ENCODE results near the gene KRT74. TPM values are rescaled to one million over a fixed set of nuclear protein-coding genes. Genes with fewer than 3 reads are reported as not detected.

The KRT74 gene
- under 1 TPM in 1 of 4 donors, not detected in 3; 0.27 TPM for polyA plus RNA-seq
- long read RNA-seq, donor 1: 0 reads
- long read RNA-seq, donor 2: 0 reads
- long read RNA-seq, donor 3: 0 reads
- long read RNA-seq, donor 4: 0 reads
- long read RNA-seq, donor 5: 0 reads
- long read RNA-seq, donor 6: 0 reads
- long read RNA-seq, donor 7: 0 reads
- long read RNA-seq, donor 8: 0 reads
- long read RNA-seq, donor 9: 0 reads
- long read RNA-seq, donor 10: 0 reads

DNA sequence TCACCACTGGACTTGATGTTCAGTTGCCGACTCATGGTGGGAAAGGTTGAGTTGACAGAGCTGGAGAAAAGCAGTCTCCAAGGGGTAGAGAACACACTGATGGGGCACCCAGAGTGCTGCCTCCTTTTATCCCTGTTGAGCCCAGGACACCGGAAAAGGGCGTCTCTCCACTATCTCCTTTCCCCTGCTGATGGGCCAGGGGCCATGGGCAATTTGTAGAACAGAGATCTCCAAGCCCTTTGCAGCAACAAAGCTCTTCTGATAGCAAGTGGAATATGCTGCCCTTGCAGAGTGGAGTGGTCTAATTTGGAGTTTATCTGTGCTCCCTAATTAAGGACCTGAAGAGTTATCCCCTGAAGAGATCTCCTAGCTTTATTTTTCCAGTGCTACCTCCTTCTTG, at the start of gene KRT74:
Gene KRT74, minus strand, starts transcription at position 101 of the 400 bp plus-strand sequence. Its CDS starts 66 bp downstream, at position 35.
- FAIRE-seq (no peak), DNase-seq (no peak)

DNA sequence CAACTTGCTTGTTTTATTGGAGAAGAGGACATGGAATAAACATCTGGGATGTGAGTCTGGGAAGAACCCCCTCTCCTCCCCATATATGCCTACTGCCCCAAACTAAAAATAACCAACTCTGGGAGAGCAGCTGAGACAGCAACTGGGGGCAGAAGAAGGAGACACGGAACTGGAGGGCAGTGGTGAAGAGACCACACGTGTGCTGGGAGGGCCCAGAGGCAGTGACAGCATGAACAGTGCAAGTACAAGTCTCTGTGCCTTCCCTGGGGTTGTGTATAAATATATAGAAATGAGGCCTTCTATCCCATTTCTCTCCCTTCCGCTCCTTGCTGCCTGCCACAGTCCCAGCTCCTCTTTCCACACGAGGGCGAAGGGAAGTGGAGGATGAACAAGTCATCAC, 48.7 kb upstream of the KRT74 start:
- Histone ChIP-seq H3K36me3 (ENCODE audit: control insufficient read depth in 3 of 3, insufficient read depth in 2 of 3, low read depth in 1 of 3, low read length in 3 of 3) (no peaks in the 10 kb centered on the region), H3K4me1 (ENCODE audit: control insufficient read depth in 3 of 3, insufficient read depth in 2 of 3, low read depth in 1 of 3, low read length in 2 of 3) (no peaks in the 10 kb centered on the region), H3K9me3 (ENCODE audit: control insufficient read depth in 2 of 2, insufficient read depth in 1 of 2, low read depth in 1 of 2, low read length in 1 of 2) (no peaks in the 10 kb centered on the region), H3K4me3 (ENCODE audit: low read depth in 1 of 3, low read length in 3 of 3) (no peak overlapping the region), H3K27me3 (ENCODE audit: control insufficient read depth in 3 of 3, insufficient read depth in 3 of 3, low read length in 3 of 3) (peaks cover 0 to 5% (median 0%) of the 10 kb centered on the region in 3 donors), H3K27ac (ENCODE audit: low read depth in 1 of 3, low read length in 2 of 3) (no peak overlapping the region)
- DNase-seq (no peak), FAIRE-seq (no peak)
- 71 to 93% (median 89%) methylated on average over 5 of the region's 5 CpGs for WGBS, 3 donors

More for the DNA sequence above, at the start of gene KRT74:
- H3K9me3 ChIP-seq (ENCODE audit: control insufficient read depth in 2 of 2, insufficient read depth in 1 of 2, low read depth in 1 of 2, low read length in 1 of 2): no peaks in the 10 kb centered on the region
- no peaks in the 10 kb centered on the region for H3K4me1 ChIP-seq (ENCODE audit: control insufficient read depth in 3 of 3, insufficient read depth in 2 of 3, low read depth in 1 of 3, low read length in 2 of 3)
- H3K27me3 ChIP-seq (ENCODE audit: control insufficient read depth in 3 of 3, insufficient read depth in 3 of 3, low read length in 3 of 3): peaks cover 0 to 11% (median 0%) of the 10 kb centered on the region in 3 donors
- H3K36me3 ChIP-seq (ENCODE audit: control insufficient read depth in 3 of 3, insufficient read depth in 2 of 3, low read depth in 1 of 3, low read length in 3 of 3): no peaks in the 10 kb centered on the region
- H3K4me3 ChIP-seq (ENCODE audit: low read depth in 1 of 3, low read length in 3 of 3): no peak within 1 kb of the TSS
- 74 to 90% (median 88%) methylated on average over 3 of the region's 3 CpGs for WGBS, 3 donors
- H3K27ac ChIP-seq (ENCODE audit: low read depth in 1 of 3, low read length in 2 of 3): no peak within 1 kb of the TSS

DNA sequence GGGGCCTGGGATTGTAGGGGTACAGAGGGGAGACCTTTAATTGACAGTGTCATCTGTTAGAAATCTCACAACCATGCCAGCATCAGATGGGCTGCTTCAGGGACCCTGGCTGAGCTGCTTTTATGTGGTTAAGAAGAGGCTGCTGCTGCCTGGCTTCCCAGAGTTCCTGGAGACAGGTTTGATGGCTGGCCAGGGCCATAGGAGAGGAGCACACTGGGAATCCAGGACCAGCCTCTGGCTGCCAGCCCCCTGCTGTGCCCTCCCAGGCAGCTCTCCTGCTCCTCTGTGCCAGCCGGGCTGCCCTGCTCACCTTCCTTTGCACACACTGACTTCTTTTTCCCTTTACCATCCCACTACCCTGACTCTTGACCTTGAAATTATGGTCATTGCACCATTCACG, 45.2 kb upstream of the KRT74 start:
- Histone ChIP-seq H3K9me3 (ENCODE audit: control insufficient read depth in 2 of 2, insufficient read depth in 1 of 2, low read depth in 1 of 2, low read length in 1 of 2) (no peaks in the 10 kb centered on the region), H3K4me3 (ENCODE audit: low read depth in 1 of 3, low read length in 3 of 3) (no peak overlapping the region), H3K4me1 (ENCODE audit: control insufficient read depth in 3 of 3, insufficient read depth in 2 of 3, low read depth in 1 of 3, low read length in 2 of 3) (peaks cover 0 to 3% (median 0%) of the 10 kb centered on the region in 3 donors), H3K27me3 (ENCODE audit: control insufficient read depth in 3 of 3, insufficient read depth in 3 of 3, low read length in 3 of 3) (peaks cover 0 to 10% (median 0%) of the 10 kb centered on the region in 3 donors), H3K36me3 (ENCODE audit: control insufficient read depth in 3 of 3, insufficient read depth in 2 of 3, low read depth in 1 of 3, low read length in 3 of 3) (no peaks in the 10 kb centered on the region), H3K27ac (ENCODE audit: low read depth in 1 of 3, low read length in 2 of 3) (no peak overlapping the region)
- 76 to 83% (median 78%) methylated on average over 2 of the region's 2 CpGs for WGBS, 3 donors
- DNase-seq (no peak), FAIRE-seq (no peak)

DNA sequence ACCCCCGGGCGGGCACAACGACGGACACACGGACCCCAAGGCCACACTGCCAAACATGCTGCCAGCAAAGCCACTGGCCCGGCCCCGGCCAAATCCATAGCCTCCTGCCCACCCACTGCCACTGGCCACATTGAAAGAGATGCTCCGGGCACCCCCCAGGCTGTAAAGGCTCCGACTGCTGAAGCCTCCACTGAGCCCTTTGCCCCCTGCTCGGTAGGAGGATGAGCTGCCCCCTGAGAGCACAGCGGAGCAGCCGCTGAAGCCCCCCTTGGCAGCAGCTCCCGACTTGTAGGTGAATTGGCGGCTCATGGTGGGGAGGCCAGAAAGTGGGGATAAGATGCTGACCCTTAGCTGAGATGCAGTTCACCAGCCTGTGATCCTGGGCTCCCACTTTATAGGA, 44.6 kb upstream of the KRT74 start, which contains the start of gene KRT73:
Gene KRT73, minus strand, starts transcription at position 344 of the 400 bp plus-strand sequence. Its CDS starts 35 bp downstream, at position 309.
- no peaks in the 10 kb centered on the region for H3K9me3 ChIP-seq (ENCODE audit: control insufficient read depth in 2 of 2, insufficient read depth in 1 of 2, low read depth in 1 of 2, low read length in 1 of 2)
- H3K4me3 ChIP-seq (ENCODE audit: low read depth in 1 of 3, low read length in 3 of 3): no peak within 1 kb of the TSS
- H3K36me3 ChIP-seq (ENCODE audit: control insufficient read depth in 3 of 3, insufficient read depth in 2 of 3, low read depth in 1 of 3, low read length in 3 of 3): no peaks in the 10 kb centered on the region
- H3K27me3 ChIP-seq (ENCODE audit: control insufficient read depth in 3 of 3, insufficient read depth in 3 of 3, low read length in 3 of 3): peaks cover 0 to 13% (median 0%) of the 10 kb centered on the region in 3 donors
- H3K4me1 ChIP-seq (ENCODE audit: control insufficient read depth in 3 of 3, insufficient read depth in 2 of 3, low read depth in 1 of 3, low read length in 2 of 3): peaks cover 0 to 3% (median 0%) of the 10 kb centered on the region in 3 donors
- DNase-seq (no peak), FAIRE-seq (no peak)
- H3K27ac ChIP-seq (ENCODE audit: low read depth in 1 of 3, low read length in 2 of 3): no peak within 1 kb of the TSS
- 86 to 92% (median 89%) methylated on average over 14 of the region's 14 CpGs for WGBS, 3 donors

DNA sequence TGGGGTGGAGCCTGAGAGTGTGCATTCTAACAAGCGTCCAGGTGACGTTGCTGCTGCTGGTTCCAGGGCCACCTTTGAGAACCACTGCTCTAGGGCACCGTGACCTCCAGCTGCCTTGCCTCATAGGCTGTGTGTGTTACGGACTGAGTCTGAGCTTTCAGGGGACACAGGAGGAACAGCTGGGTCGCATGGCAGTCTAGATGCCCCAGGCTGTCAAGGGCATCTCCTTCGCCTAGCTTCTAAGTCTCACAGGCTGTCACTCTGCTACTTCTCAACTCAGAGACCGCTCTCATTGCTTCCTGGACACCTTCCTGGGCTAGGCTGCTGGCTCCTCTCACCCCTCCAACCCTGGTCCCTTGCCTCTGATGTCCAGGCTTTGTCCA, 43.8 kb upstream of the KRT74 start:
- DNase-seq (no peak), FAIRE-seq (no peak)
- Histone ChIP-seq H3K9me3 (ENCODE audit: control insufficient read depth in 2 of 2, insufficient read depth in 1 of 2, low read depth in 1 of 2, low read length in 1 of 2) (no peaks in the 10 kb centered on the region), H3K36me3 (ENCODE audit: control insufficient read depth in 3 of 3, insufficient read depth in 2 of 3, low read depth in 1 of 3, low read length in 3 of 3) (no peaks in the 10 kb centered on the region), H3K4me1 (ENCODE audit: control insufficient read depth in 3 of 3, insufficient read depth in 2 of 3, low read depth in 1 of 3, low read length in 2 of 3) (peaks cover 0 to 3% (median 0%) of the 10 kb centered on the region in 3 donors), H3K4me3 (ENCODE audit: low read depth in 1 of 3, low read length in 3 of 3) (no peak overlapping the region), H3K27ac (ENCODE audit: low read depth in 1 of 3, low read length in 2 of 3) (no peak overlapping the region), H3K27me3 (ENCODE audit: control insufficient read depth in 3 of 3, insufficient read depth in 3 of 3, low read length in 3 of 3) (peaks cover 0 to 13% (median 0%) of the 10 kb centered on the region in 3 donors)
- WGBS, 3 donors: 80 to 91% (median 87%) methylated on average over 7 of the region's 7 CpGs

DNA sequence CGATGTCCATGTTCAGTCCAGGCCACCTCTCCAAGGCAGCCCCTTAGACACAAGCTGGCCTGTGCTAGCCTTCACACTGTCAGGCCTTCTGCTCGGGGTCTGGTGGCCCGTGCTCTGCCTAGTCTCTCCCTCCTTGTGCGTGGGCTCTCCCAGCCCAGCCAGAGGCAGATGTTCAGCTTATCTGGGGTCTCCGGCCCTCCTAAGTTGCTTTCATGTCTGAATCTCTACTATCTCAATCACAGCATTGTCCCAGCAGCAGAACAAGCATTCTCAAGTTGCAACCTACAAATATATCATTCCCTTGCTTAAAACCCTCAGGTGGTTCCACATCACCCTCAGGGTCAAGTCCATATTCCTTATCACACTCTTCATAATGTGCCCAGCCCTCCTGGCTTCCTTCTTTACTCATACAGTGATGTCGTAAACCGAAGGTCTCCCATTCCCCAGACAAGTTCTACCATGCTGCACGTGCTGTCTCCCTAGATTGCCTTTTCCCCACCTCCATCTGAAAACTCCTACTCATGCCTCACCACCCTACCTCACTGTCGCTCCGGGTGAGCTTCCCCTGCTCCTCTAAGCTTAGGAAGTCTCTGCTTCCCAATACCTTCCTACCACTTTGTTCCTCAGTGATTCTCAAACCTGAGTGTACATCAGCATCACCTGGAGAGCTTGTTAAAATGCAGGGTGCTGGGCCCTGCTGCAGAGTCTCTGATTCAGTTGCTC, 43.2 kb upstream of the KRT74 start:
- H3K4me1 ChIP-seq (ENCODE audit: control insufficient read depth in 3 of 3, insufficient read depth in 2 of 3, low read depth in 1 of 3, low read length in 2 of 3): peaks cover 0 to 3% (median 0%) of the 10 kb centered on the region in 3 donors
- no peaks in the 10 kb centered on the region for H3K36me3 ChIP-seq (ENCODE audit: control insufficient read depth in 3 of 3, insufficient read depth in 2 of 3, low read depth in 1 of 3, low read length in 3 of 3)
- H3K27ac ChIP-seq (ENCODE audit: low read depth in 1 of 3, low read length in 2 of 3): no peak overlapping the region
- FAIRE-seq (no peak), DNase-seq (peak; percentile 50 to 80)
- H3K27me3 ChIP-seq (ENCODE audit: control insufficient read depth in 3 of 3, insufficient read depth in 3 of 3, low read length in 3 of 3): peaks cover 0 to 13% (median 0%) of the 10 kb centered on the region in 3 donors
- H3K9me3 ChIP-seq (ENCODE audit: control insufficient read depth in 2 of 2, insufficient read depth in 1 of 2, low read depth in 1 of 2, low read length in 1 of 2): no peaks in the 10 kb centered on the region
- no peak overlapping the region for H3K4me3 ChIP-seq (ENCODE audit: low read depth in 1 of 3, low read length in 3 of 3)
- 59 to 78% (median 70%) methylated on average over 10 of the region's 10 CpGs for WGBS, 3 donors

DNA sequence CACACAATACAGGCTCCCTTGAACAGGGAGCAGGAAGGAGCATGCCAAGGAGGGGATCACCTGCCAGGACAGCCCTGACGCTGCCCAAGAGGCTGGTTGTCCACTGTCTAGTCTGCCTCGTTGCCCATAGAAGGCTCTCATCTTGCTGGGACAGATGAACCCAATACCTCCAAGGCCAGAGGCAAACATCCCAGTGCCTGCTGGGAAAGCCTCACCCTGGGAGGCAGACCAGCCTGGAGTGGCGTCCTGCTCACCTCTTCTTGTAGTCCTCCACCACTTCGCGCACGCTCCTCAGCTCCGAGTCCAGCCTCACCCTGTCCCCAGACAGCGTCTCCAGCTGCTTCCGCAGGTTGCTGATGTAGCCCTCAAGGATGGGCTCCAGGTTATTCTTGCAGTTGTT, 42.3 kb upstream of the KRT74 start:
- Histone ChIP-seq H3K4me1 (ENCODE audit: control insufficient read depth in 3 of 3, insufficient read depth in 2 of 3, low read depth in 1 of 3, low read length in 2 of 3) (peaks cover 0 to 3% (median 0%) of the 10 kb centered on the region in 3 donors), H3K36me3 (ENCODE audit: control insufficient read depth in 3 of 3, insufficient read depth in 2 of 3, low read depth in 1 of 3, low read length in 3 of 3) (no peaks in the 10 kb centered on the region), H3K27ac (ENCODE audit: low read depth in 1 of 3, low read length in 2 of 3) (no peak overlapping the region), H3K9me3 (ENCODE audit: control insufficient read depth in 2 of 2, insufficient read depth in 1 of 2, low read depth in 1 of 2, low read length in 1 of 2) (no peaks in the 10 kb centered on the region), H3K27me3 (ENCODE audit: control insufficient read depth in 3 of 3, insufficient read depth in 3 of 3, low read length in 3 of 3) (peaks cover 0 to 17% (median 0%) of the 10 kb centered on the region in 3 donors), H3K4me3 (ENCODE audit: low read depth in 1 of 3, low read length in 3 of 3) (no peak overlapping the region)
- 72 to 86% (median 86%) methylated on average over 9 of the region's 9 CpGs for WGBS, 3 donors
- FAIRE-seq (no peak), DNase-seq (no peak)

DNA sequence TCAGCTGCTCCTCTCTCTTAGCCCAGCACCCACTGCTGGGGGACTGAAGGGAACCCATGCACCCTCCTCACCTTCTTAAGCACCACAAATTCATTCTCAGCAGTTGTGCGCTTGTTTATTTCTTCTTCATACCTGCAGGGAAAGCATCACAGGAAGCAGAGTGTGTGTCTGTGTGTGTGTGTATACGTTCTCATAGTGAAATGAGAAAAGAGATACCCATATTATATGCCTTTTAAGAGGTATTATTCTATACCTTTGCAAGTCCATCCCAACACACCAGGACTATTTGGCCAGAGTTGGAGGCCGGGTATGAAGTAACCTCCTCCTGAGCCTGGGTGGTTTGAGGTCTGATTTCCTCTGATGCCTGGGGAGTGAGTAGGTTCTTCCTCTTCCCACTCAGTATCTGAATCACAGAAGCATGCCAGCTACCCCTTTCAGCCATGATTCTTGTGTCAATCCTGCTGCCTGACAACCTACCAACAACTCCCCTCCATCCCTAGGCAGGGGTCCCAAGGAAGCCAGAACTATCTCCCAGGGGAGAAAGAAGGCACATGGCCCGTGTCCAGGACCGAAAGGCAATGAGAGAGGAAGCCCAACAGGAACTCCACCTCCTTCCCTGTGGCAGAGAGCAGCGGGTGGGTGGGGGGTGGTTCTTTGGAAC, 41.7 kb upstream of the KRT74 start:
- H3K9me3 ChIP-seq (ENCODE audit: control insufficient read depth in 2 of 2, insufficient read depth in 1 of 2, low read depth in 1 of 2, low read length in 1 of 2): no peaks in the 10 kb centered on the region
- 54 to 85% (median 69%) methylated on average over 6 of the region's 6 CpGs for WGBS, 3 donors
- FAIRE-seq: no peak

More for the DNA sequence above, 41.7 kb upstream of the KRT74 start:
- no peak for DNase-seq
- Histone ChIP-seq H3K27ac (ENCODE audit: low read depth in 1 of 3, low read length in 2 of 3) (no peak overlapping the region), H3K4me3 (ENCODE audit: low read depth in 1 of 3, low read length in 3 of 3) (no peak overlapping the region), H3K4me1 (ENCODE audit: control insufficient read depth in 3 of 3, insufficient read depth in 2 of 3, low read depth in 1 of 3, low read length in 2 of 3) (peaks cover 0 to 3% (median 0%) of the 10 kb centered on the region in 3 donors), H3K27me3 (ENCODE audit: control insufficient read depth in 3 of 3, insufficient read depth in 3 of 3, low read length in 3 of 3) (peaks cover 0 to 22% (median 4%) of the 10 kb centered on the region in 3 donors), H3K36me3 (ENCODE audit: control insufficient read depth in 3 of 3, insufficient read depth in 2 of 3, low read depth in 1 of 3, low read length in 3 of 3) (no peaks in the 10 kb centered on the region)

Measured in small intestine (tissue), 16 donors.